Common myeloid progenitor, CD34-positive (primary cell): ENCODE data around the gene MRGPRX2.
A peak's percentile ranks its signal among the peaks of the same experiment; 100 is the strongest.

Experiments used
- CTCF ChIA-PET: fragments of 350-600 bp; sonication (Branson Sonifier 250); formaldehyde crosslinking; loops from one replicate; lab custom pipeline; 2021; ENCODE audit warnings: antibody characterized with exemption; lab: Charles Lee
- POLR2A ChIA-PET: fragments of 350-600 bp; sonication (Branson Sonifier 250); formaldehyde crosslinking; loops from one replicate; lab custom pipeline; 2021; ENCODE audit warnings: antibody characterized with exemption; lab: Charles Lee
- DNase-seq, 3 donors: peaks; one replicate each; pipeline versions ENCODE4 v3.0.0 to v3.0.0-alpha.2; 2013
- H3K27ac ChIP-seq, 2 experiments: 1 replicate in 1 of 2; 2 replicates in 1 of 2; pipeline ENCODE4 v1.7.0; 2013; ENCODE audit warnings: inconsistent platforms in 2 of 2, low read length in 2 of 2, mild to moderate bottlenecking in 2 of 2, low read depth in 1 of 2, moderate library complexity in 1 of 2; ENCODE audit not compliant: severe bottlenecking in 2 of 2, insufficient read depth in 1 of 2, poor library complexity in 1 of 2
- H3K27me3 ChIP-seq, 5 experiments: replicated peaks in 2 of 5; 1 replicate in 3 of 5; 2 replicates in 2 of 5; pipeline versions ENCODE4 v1.6.1 to v1.7.0; 2013; ENCODE audit warnings: low read length in 4 of 5, mild to moderate bottlenecking in 2 of 5, moderate library complexity in 2 of 5, inconsistent platforms in 1 of 5; ENCODE audit not compliant: insufficient read depth in 5 of 5, control insufficient read depth in 4 of 5
- H3K36me3 ChIP-seq, 4 experiments: 1 replicate in 2 of 4; 2 replicates in 2 of 4; pipeline versions ENCODE4 v1.6.1 to v1.7.0; 2013; ENCODE audit warnings: low read length in 3 of 4, control low read depth in 1 of 4, mild to moderate bottlenecking in 1 of 4; ENCODE audit not compliant: control insufficient read depth in 4 of 4, insufficient read depth in 4 of 4
- H3K4me1 ChIP-seq, 4 experiments: 1 replicate in 3 of 4; 2 replicates in 1 of 4; pipeline versions ENCODE4 v1.6.1 to v1.7.1; 2013; ENCODE audit warnings: low read length in 3 of 4, mild to moderate bottlenecking in 3 of 4, control low read depth in 1 of 4, inconsistent platforms in 1 of 4, moderate library complexity in 1 of 4; ENCODE audit not compliant: control insufficient read depth in 4 of 4, insufficient read depth in 4 of 4; ENCODE audit errors: control extremely low read depth in 1 of 4
- H3K4me3 ChIP-seq, 7 experiments: 1 replicate in 4 of 7; 2 replicates in 3 of 7; pipeline versions ENCODE4 v1.5.1 to v1.7.0; 2013; ENCODE audit warnings: mild to moderate bottlenecking in 7 of 7, low read length in 6 of 7, moderate library complexity in 6 of 7, inconsistent platforms in 2 of 7, low read depth in 2 of 7, control low read depth in 1 of 7; ENCODE audit not compliant: insufficient read depth in 4 of 7, control insufficient read depth in 1 of 7; ENCODE audit errors: extremely low read depth in 1 of 7
- H3K9me3 ChIP-seq, 5 experiments: 1 replicate in 4 of 5; 2 replicates in 1 of 5; pipeline versions ENCODE4 v1.6.1 to v1.7.1; 2013; ENCODE audit warnings: low read length in 4 of 5, mild to moderate bottlenecking in 2 of 5, inconsistent platforms in 1 of 5, low read depth in 1 of 5, moderate library complexity in 1 of 5; ENCODE audit not compliant: control insufficient read depth in 4 of 5, insufficient read depth in 2 of 5; ENCODE audit errors: control extremely low read depth in 1 of 5
- WGBS: methylation state at CpG from one replicate; pipeline ENCODE4 v1.1.5; 2013; ENCODE audit not compliant: insufficient coverage; 5-methylcytosine and 5-hydroxymethylcytosine counted together

The MRGPRX2 gene

DNA sequence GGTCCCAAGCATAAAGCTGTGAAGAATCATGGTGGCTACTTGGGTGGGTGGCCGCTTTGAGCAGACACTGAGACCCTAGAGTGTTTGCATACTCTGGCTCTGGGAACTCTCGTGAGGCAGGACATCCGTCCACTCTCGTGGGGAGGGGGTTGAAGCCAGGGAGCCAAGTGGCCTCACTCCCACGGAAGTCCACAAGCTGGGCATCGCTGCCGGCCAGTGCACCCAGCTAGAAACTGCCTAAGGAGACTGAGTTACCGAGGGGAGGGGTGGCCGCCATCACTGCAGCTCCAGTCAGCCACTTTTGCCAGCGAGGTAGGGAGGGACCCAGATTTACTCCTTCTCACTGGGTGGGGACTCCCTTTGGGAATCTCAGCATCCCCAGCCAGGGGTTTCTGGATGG lies 20.5 kb downstream of the MRGPRX2 start:
- H3K4me3 ChIP-seq = no peak overlapping the region
- 86% methylated on average over 10 of the region's 10 CpGs for WGBS
- no peaks in the 10 kb centered on the region for H3K36me3 ChIP-seq
- H3K27me3 ChIP-seq = peaks cover 0 to 2% (median 0%) of the 10 kb centered on the region in 5 experiments
- ChIA-PET POLR2A (no interaction called here), CTCF (no interaction called here)
- H3K27ac ChIP-seq = no peak overlapping the region
- H3K4me1 ChIP-seq = no peaks in the 10 kb centered on the region
- DNase-seq = no peak
- H3K9me3 ChIP-seq = peaks cover 0 to 8% (median 0%) of the 10 kb centered on the region in 5 experiments

DNA sequence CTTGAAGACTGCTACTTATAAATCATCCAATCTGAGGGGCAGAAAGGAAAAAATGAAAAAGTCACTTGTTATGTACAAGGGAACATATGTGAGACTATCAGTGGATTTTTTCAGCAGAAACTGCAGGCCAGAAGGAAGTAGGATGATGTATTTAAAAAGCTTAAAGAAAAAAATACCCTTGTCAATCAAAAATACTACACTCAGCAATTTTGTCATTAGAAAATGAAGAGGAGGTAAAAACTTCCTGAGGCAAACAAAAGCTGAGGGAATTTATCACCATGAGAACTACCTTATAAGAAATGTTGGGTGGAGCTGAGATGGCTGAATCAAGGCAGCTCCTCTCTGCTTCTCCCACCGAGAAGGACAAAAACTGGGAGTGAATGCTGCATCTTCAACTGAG lies 21.1 kb downstream of the MRGPRX2 start:
- H3K4me3 ChIP-seq = no peak overlapping the region
- H3K36me3 ChIP-seq = no peaks in the 10 kb centered on the region
- no peak for DNase-seq
- ChIA-PET POLR2A (no interaction called here), CTCF (no interaction called here)
- H3K4me1 ChIP-seq = no peaks in the 10 kb centered on the region
- whole genome bisulfite sequencing = 91% methylated on average over 1 of the region's 1 CpG
- peaks cover 0 to 2% (median 0%) of the 10 kb centered on the region in 5 experiments for H3K27me3 ChIP-seq
- peaks cover 0 to 8% (median 0%) of the 10 kb centered on the region in 5 experiments for H3K9me3 ChIP-seq
- no peak overlapping the region for H3K27ac ChIP-seq

DNA sequence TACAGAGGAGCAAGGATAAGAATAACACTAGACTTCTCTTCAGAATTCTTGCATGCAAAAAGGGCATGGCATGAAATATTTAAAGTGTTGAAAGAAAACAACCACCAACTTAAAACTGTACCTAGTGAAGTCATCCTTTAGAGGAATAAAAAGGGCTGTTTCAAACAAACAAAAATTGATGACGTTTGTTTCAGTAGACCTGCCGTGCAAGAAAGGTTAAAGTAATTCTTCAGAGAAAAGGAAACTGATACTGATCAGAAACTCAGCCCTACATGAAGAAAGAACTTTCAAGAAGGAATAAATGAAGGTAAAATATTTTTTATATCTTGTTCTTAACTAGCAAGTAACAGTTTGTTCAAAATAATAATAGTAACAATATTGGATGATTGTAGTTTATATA lies 27.5 kb downstream of the MRGPRX2 start:
- ChIA-PET CTCF (no interaction called here), POLR2A (no interaction called here)
- Histone ChIP-seq H3K36me3 (no peaks in the 10 kb centered on the region), H3K4me1 (no peaks in the 10 kb centered on the region), H3K4me3 (no peak overlapping the region), H3K9me3 (no peaks in the 10 kb centered on the region), H3K27ac (no peak overlapping the region), H3K27me3 (peaks cover 0 to 2% (median 0%) of the 10 kb centered on the region in 5 experiments)
- WGBS = no CpG with 5 or more reads among the region's 2 CpGs
- DNase-seq = no peak

DNA sequence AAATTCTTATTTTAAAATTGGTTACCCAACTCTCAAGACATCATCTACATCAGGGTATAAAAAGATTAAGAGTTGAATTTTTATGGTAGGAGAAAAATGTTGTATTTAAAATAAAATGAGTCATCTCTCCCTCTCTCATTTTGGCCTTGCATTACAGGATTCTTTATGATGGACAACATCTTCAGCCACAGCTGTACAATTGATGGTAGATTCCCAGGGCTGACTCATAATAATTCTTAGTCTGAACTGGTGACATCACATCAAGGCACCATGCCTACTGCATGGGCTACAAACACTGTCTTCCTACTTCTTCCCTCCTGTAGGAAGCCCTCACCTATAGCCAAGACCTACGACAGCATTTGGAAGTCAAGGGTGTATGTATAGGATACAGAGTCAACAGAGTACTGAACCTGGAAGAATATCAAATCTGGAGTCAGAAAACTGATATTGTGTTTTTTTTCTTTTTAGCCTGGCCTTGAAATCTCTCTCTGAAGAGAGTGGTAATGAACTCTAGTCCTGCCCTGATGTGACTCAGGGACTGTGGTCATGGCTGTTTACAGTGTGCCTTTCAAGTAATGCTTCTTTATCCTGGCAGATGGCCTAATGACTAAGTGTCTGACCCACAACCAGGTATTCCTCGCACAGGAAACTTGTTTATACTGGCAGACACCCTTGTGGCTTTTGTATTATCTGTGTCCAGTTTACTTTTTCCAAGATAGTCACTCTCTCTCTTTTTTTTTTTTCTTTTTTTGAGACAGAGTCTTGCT lies 32.5 kb downstream of the MRGPRX2 start:
- no peak overlapping the region for H3K4me3 ChIP-seq
- H3K4me1 ChIP-seq = peaks cover 0 to 21% (median 9%) of the 10 kb centered on the region in 4 experiments
- peak in 2 of 3 donors; percentile 10 to 16 for DNase-seq
- no peak overlapping the region for H3K27ac ChIP-seq
- POLR2A ChIA-PET = no interaction called here
- 100% methylated on average over 1 of the region's 2 CpGs for WGBS
- no peaks in the 10 kb centered on the region for H3K9me3 ChIP-seq
- H3K36me3 ChIP-seq = no peaks in the 10 kb centered on the region
- H3K27me3 ChIP-seq = no peaks in the 10 kb centered on the region
- CTCF ChIA-PET = no interaction called here

- 86% methylated on average over 2 of the region's 2 CpGs for WGBS
- Histone ChIP-seq H3K4me3 (no peak overlapping the region), H3K27me3 (no peaks in the 10 kb centered on the region), H3K4me1 (peaks cover 0 to 21% (median 9%) of the 10 kb centered on the region in 4 experiments), H3K27ac (no peak overlapping the region), H3K9me3 (no peaks in the 10 kb centered on the region), H3K36me3 (no peaks in the 10 kb centered on the region)
- CTCF ChIA-PET = no interaction called here
- DNase-seq = no peak
- POLR2A ChIA-PET = no interaction called here
These were observed 33.7 kb downstream of the MRGPRX2 start for GRCh38 chr11:19026862-19027261.

GRCh38 chr11:19025481-19026406 lies 34.8 kb downstream of the MRGPRX2 start:
- peak in 2 of 3 donors; percentile 24 to 41 for DNase-seq
- CTCF ChIA-PET = no interaction called here
- H3K27me3 ChIP-seq = no peaks in the 10 kb centered on the region
- 33% methylated on average over 4 of the region's 5 CpGs for WGBS
- H3K36me3 ChIP-seq = no peaks in the 10 kb centered on the region
- POLR2A ChIA-PET = no interaction called here
- no peaks in the 10 kb centered on the region for H3K9me3 ChIP-seq
- no peak overlapping the region for H3K4me3 ChIP-seq
- H3K4me1 ChIP-seq = peaks cover 0 to 21% (median 9%) of the 10 kb centered on the region in 4 experiments
- no peak overlapping the region for H3K27ac ChIP-seq

DNA sequence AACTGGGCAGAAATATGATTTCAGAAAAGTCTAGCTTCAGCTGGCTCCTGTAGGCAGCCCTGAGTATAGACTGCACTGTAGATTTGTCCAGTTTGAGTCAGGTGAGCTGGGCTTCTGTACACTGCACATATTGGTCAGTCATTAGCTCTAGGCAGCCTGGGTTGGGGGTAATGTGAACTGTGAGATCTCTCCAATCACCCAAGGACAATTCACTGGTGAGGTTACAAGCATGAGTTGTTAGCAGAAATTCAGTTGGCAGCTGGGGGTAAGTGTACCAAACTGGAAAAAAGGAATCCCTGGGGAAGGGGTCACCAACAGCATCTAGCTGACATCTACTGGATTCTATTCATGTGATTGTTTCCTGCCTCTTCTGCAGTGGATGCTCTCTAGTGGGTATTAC lies 39.7 kb downstream of the MRGPRX2 start:
- Histone ChIP-seq H3K9me3 (no peaks in the 10 kb centered on the region), H3K4me1 (peaks cover 0 to 16% (median 6%) of the 10 kb centered on the region in 4 experiments), H3K36me3 (no peaks in the 10 kb centered on the region), H3K27me3 (peaks cover 0 to 8% (median 0%) of the 10 kb centered on the region in 5 experiments), H3K4me3 (no peak overlapping the region), H3K27ac (no peak overlapping the region)
- CTCF ChIA-PET = no interaction called here
- peak in 1 of 3 donors; percentile 9 for DNase-seq
- POLR2A ChIA-PET = no interaction called here
